Smooth muscle cell of the umbilical artery (primary cell): ENCODE measurements around the gene BANF2. TPM values are rescaled to one million over a fixed set of nuclear protein-coding genes. Genes with fewer than 3 reads are reported as not detected.

ENCODE experiments used
- total RNA-seq: library from RNA; depleted of rRNA; stranded (reverse); fragments of >200 nt; gene quantifications from 2 replicates; pipeline ENCODE4 v1.2.3, GENCODE V29; 2014

The BANF2 gene
- total RNA-seq = not detected in 2 replicates

DNA sequence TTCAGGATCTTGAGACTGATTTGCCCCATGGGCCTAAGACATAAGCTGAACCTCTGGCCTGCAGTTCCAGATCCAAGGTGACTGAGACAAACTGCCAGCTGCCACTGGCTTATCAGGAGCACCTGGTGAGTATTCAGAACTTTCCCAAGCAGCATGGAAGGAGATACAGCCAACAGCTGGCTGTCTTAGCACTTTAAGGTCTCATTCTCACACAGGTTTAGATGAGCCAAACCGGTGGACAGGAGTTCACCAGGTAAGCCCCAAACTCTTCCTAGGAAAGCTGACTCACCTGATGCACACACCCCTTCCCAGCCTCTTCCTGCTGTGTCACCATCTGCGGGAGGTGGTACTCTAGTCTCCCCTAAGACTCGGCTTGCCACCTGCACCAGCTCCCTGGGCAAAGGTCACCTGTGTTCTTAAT lies at the start of gene BANF2:
TSS of gene BANF2 (plus strand) at position 36 of the 421 bp plus-strand sequence. CDS start 25,060 bp downstream, outside the sequence.

DNA sequence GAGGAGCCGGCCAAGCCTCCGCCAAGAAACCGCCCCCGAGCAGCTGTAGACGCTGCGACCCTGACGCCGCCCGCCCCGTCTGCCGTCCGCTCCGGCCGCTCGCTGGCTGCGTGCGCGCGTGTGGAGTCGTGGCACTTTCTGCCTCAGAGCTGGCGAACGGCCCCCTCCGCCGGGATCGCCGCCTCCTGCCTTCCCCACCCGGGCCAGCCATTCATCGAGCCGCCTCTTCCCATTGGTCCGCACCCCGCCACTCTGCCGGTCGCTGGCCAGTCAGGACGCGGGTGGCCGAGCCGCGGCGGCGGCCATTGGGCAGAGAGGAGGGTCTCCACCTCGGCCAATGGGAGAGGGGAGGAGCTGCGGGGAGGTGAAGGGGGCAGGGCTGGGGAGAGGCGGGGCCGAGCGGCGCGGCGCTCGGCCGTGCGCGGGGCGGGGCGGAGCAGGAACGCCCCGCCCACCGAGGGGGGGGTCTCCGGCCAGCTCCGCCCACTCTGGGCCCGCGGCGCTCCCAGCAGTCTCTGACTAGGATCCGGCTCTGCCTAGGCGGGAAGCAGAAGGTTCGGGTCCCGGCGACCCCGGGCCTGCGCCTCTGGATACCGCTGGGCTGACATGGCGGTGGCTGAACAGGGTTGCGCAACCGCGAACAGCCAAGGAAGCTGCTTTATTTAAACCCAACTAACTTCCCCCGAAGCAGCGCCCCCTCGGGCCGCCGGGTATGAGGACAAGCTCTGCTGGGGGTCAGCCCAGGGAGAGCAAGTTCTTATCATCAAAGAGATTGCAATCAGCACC lies 17.5 kb upstream of the BANF2 start, which contains the start of gene RRBP1:
TSS of gene RRBP1 (minus strand) at position 140 of the 786 bp plus-strand sequence. CDS start 21,735 bp downstream, outside the sequence.

Other genes with a start within 250 kb of the BANF2 start
- gene BFSP1, start 168.6 kb upstream of the BANF2 start, total RNA-seq = 1.0 and 3.6 TPM in 2 replicates
- 358 and 370 TPM in 2 replicates for gene DSTN, start 129.9 kb upstream of the BANF2 start, total RNA-seq
- 293 and 478 TPM in 2 replicates for gene RRBP1, start 17.7 kb upstream of the BANF2 start, total RNA-seq